Esophagus squamous epithelium (tissue), 5 donors: ENCODE data around the gene BTBD8. TPM values are rescaled to one million over a fixed set of nuclear protein-coding genes. Genes with fewer than 3 reads are reported as not detected.

Experiments
- DNase-seq: peaks from one replicate; lab custom pipeline; 2025; lab: John Stamatoyannopoulos, UW
- H3K27ac ChIP-seq, 4 donors: fragments of 200-600 bp; sonication (generic); one replicate each; pipeline ENCODE4 v1.5.1; 2016 to 2019; ENCODE audit warnings: mild to moderate bottlenecking in 1 of 4
- H3K27me3 ChIP-seq, 4 donors: fragments of 200-600 bp; sonication (generic); 1 replicate in 3 of 4; 2 replicates in 1 of 4; pipeline versions ENCODE4 v1.5.1 to v1.6.0; 2017 to 2021; ENCODE audit warnings: antibody characterized with exemption in 1 of 4
- H3K36me3 ChIP-seq, 3 donors: fragments of 200-600 bp; sonication (generic); one replicate each; pipeline ENCODE4 v1.5.1; 2016 to 2019
- H3K4me1 ChIP-seq, 3 donors: fragments of 200-600 bp; sonication (generic); one replicate each; pipeline ENCODE4 v1.5.1; 2017 to 2019
- H3K4me3 ChIP-seq, 4 donors: fragments of 200-600 bp; sonication (generic); 1 replicate in 3 of 4; 2 replicates in 1 of 4; pipeline ENCODE4 v1.5.1; 2016 to 2019; ENCODE audit warnings: mild to moderate bottlenecking in 2 of 4, moderate library complexity in 1 of 4
- H3K9me3 ChIP-seq, 3 donors: fragments of 200-600 bp; sonication (generic); one replicate each; pipeline ENCODE4 v1.5.1; 2016 to 2019
- CTCF ChIP-seq, 6 experiments: fragments of 450-650 bp in 4 of 6; fragments of 200-600 bp in 2 of 6; sonication (generic) in 2 of 6; IDR thresholded peaks; one replicate each; pipeline ENCODE4 v1.5.1; 2016 to 2019; ENCODE audit warnings: antibody characterized with exemption in 6 of 6, mild to moderate bottlenecking in 4 of 6, moderate library complexity in 4 of 6
- POLR2A ChIP-seq, 4 donors: fragments of 450-650 bp; IDR thresholded peaks; one replicate each; pipeline ENCODE4 v1.6.1; 2017; ENCODE audit warnings: antibody characterized with exemption in 4 of 4, mild to moderate bottlenecking in 4 of 4, moderate library complexity in 3 of 4
- WGBS, 2 donors: methylation state at CpG; one replicate each; pipeline ENCODE4 v1.1.5; 2018; 5-methylcytosine and 5-hydroxymethylcytosine counted together
- intact Hi-C: fragments of 100-400 bp; cut with DNase I; formaldehyde crosslinking; loops from one replicate; pipeline ENCODE4 v1.15.0; 2022
- total RNA-seq, 4 donors: library from RNA; depleted of rRNA; stranded (reverse); fragments of >200 nt; gene quantifications; one replicate each; pipeline ENCODE4 v1.1.0, GENCODE V29; 2016
- donor health status: DM: yes; HTN: yes; CAD: no.

Gene BTBD8
- total RNA-seq, 4 donors from 2014 or later = 0.83 to 4.0 (median 2.7) TPM

GRCh38 chr1:92038695-92039346, 41.3 kb upstream of the BTBD8 start:
- DNase-seq = no peak
- H3K27me3 ChIP-seq = no peaks in the 10 kb centered on the region
- H3K4me1 ChIP-seq = no peaks in the 10 kb centered on the region
- no peak overlapping the region for H3K4me3 ChIP-seq
- no peak overlapping the region for H3K27ac ChIP-seq
- H3K36me3 ChIP-seq = no peaks in the 10 kb centered on the region
- H3K9me3 ChIP-seq = no peaks in the 10 kb centered on the region
- 74% methylated on average over 2 of the region's 2 CpGs for WGBS, 2 donors
- intact Hi-C loops = no loop called here
- TF ChIP-seq CTCF (IDR thresholded peaks at IDR 0.05) (no peak), POLR2A (IDR thresholded peaks at IDR 0.05) (no peak)

GRCh38 chr1:92040971-92041370, 39.2 kb upstream of the BTBD8 start:
- no peaks in the 10 kb centered on the region for H3K4me1 ChIP-seq
- H3K27ac ChIP-seq = no peak overlapping the region
- no peak for TF ChIP-seq CTCF (IDR thresholded peaks at IDR 0.05)
- no peak for TF ChIP-seq POLR2A (IDR thresholded peaks at IDR 0.05)
- H3K4me3 ChIP-seq = no peak overlapping the region
- no peaks in the 10 kb centered on the region for H3K9me3 ChIP-seq
- no peak for DNase-seq
- H3K27me3 ChIP-seq = no peaks in the 10 kb centered on the region
- H3K36me3 ChIP-seq = no peaks in the 10 kb centered on the region
- intact Hi-C loops = no loop called here
- 77 to 82% methylated on average over 1 of the region's 1 CpG for WGBS, 2 donors

- no peaks in the 10 kb centered on the region for H3K27me3 ChIP-seq
- no peaks in the 10 kb centered on the region for H3K9me3 ChIP-seq
- no peak overlapping the region for H3K4me3 ChIP-seq
- DNase-seq = no peak
- TF ChIP-seq POLR2A (IDR thresholded peaks at IDR 0.05) (no peak), CTCF (IDR thresholded peaks at IDR 0.05) (no peak)
- no peaks in the 10 kb centered on the region for H3K36me3 ChIP-seq
- H3K27ac ChIP-seq = no peak overlapping the region
- WGBS, 2 donors = 35 to 45% methylated on average over 5 of the region's 5 CpGs
- H3K4me1 ChIP-seq = no peaks in the 10 kb centered on the region
- intact Hi-C loops = no loop called here
Measured at GRCh38 chr1:92043621-92044020, 36.5 kb upstream of the BTBD8 start.

- Histone ChIP-seq H3K9me3 (no peaks in the 10 kb centered on the region), H3K4me1 (no peaks in the 10 kb centered on the region), H3K36me3 (no peaks in the 10 kb centered on the region), H3K27me3 (no peaks in the 10 kb centered on the region), H3K27ac (no peak overlapping the region), H3K4me3 (no peak overlapping the region)
- WGBS, 2 donors = 87 to 88% methylated on average over 2 of the region's 2 CpGs
- TF ChIP-seq CTCF (IDR thresholded peaks at IDR 0.05) = no peak
- no peak for TF ChIP-seq POLR2A (IDR thresholded peaks at IDR 0.05)
- no peak for DNase-seq
- intact Hi-C loops = no loop called here
Measured at GRCh38 chr1:92045766-92046495, 34.2 kb upstream of the BTBD8 start.

- Histone ChIP-seq H3K36me3 (no peaks in the 10 kb centered on the region), H3K27ac (no peak overlapping the region), H3K4me1 (no peaks in the 10 kb centered on the region), H3K27me3 (no peaks in the 10 kb centered on the region), H3K4me3 (no peak overlapping the region), H3K9me3 (no peaks in the 10 kb centered on the region)
- TF ChIP-seq POLR2A (IDR thresholded peaks at IDR 0.05) = no peak
- TF ChIP-seq CTCF (IDR thresholded peaks at IDR 0.05) = no peak
- DNase-seq = no peak
- intact Hi-C loops = no loop called here
Measured at GRCh38 chr1:92051948-92052347, 28.2 kb upstream of the BTBD8 start.
